GM21825 (cell line): Measurements from ENCODE around the gene ZNF487.

Source experiments
- ATAC-seq: cut with Tn5 transposase; IDR thresholded peaks from one replicate; pipeline ENCODE4 v1.9.1; 2021; ENCODE audit warnings: mild to moderate bottlenecking, moderate library complexity; ENCODE audit not compliant: unreplicated experiment

ZNF487 gene

GRCh38 chr10:43482319-43483078 is 45.6 kb downstream of the ZNF487 start:
- ATAC-seq = no peak

GRCh38 chr10:43491855-43492254 is 54.9 kb downstream of the ZNF487 start:
- ATAC-seq = no peak

- ATAC-seq = no peak
Measured at GRCh38 chr10:43502931-43503330, 66.0 kb downstream of the ZNF487 start.

- ATAC-seq = no peak
Measured at GRCh38 chr10:43524434-43525247, 87.7 kb downstream of the ZNF487 start.
